GM13976 (cell line): ENCODE results near the gene TRABD.
"Not testable (repeated sequence)": the region's sequence is repeated elsewhere in the genome, so short reads cannot be mapped to it uniquely, and the experiment has no call there.

Experiments used
- DNase-seq: peaks from one replicate; pipeline ENCODE4 v3.0.0; 2012; ENCODE audit warnings: low spot score
- CTCF ChIP-seq: IDR thresholded peaks from 2 replicates; pipeline ENCODE4 v1.5.1; 2012; ENCODE audit warnings: borderline replicate concordance, mild to moderate bottlenecking; ENCODE audit not compliant: insufficient read depth; ENCODE audit errors: extremely low read depth, missing control alignments, control extremely low read depth
- in situ Hi-C: fragments of 300-500 bp; cut with MboI; formaldehyde crosslinking; loops from one replicate; pipeline ENCODE4 v1.12.0; 2022; ENCODE audit warnings: low sequenced_read_pairs, mixed read lengths, inconsistent platforms; ENCODE audit not compliant: unreplicated experiment

TRABD gene

GRCh38 chr22:50146439-50147238 lies 39.1 kb upstream of the TRABD start:
- TF ChIP-seq CTCF = peak; percentile 36
- DNase-seq = peak; percentile 55
- in situ Hi-C loops = no loop called here

GRCh38 chr22:50147258-50148165 lies 38.2 kb upstream of the TRABD start:
- DNase-seq, in situ Hi-C loops: not testable (repeated sequence)

GRCh38 chr22:50148166-50148500 lies 37.6 kb upstream of the TRABD start:
- in situ Hi-C loops = no loop called here
- TF ChIP-seq CTCF = no peak
- DNase-seq = no peak

- peak; percentile 96 for DNase-seq
- peak; percentile 85 for TF ChIP-seq CTCF
- in situ Hi-C loops = no loop called here
These were observed 36.6 kb upstream of the TRABD start for GRCh38 chr22:50148991-50149721.

- TF ChIP-seq CTCF = no peak
- in situ Hi-C loops = loop anchor here (10.0 kb wide), 1 partner anchor 54 kb away; the partner anchor contains the start of gene SELENOO
- no peak for DNase-seq
These were observed 35.3 kb upstream of the TRABD start for GRCh38 chr22:50150161-50151129.

GRCh38 chr22:50151571-50152537 lies 33.9 kb upstream of the TRABD start:
- in situ Hi-C loops = loop anchor here (10.0 kb wide), 1 partner anchor 53 kb away; the partner anchor contains the start of gene SELENOO
- DNase-seq = peak; percentile 27
- no peak for TF ChIP-seq CTCF
